GM06990 (cell line): Measurements from ENCODE around the gene DTNA.

Experiments used
- DNase-seq: peaks from one replicate; pipeline ENCODE4 v3.0.0-alpha.2; 2011; ENCODE audit not compliant: insufficient read length; ENCODE audit errors: extremely low read depth
- H3K27me3 ChIP-seq: replicated peaks from 2 replicates; pipeline ENCODE4 v1.6.0; 2011; ENCODE audit warnings: low read length; ENCODE audit not compliant: control insufficient read depth, insufficient read depth
- H3K36me3 ChIP-seq: 2 replicates; pipeline ENCODE4 v1.5.1; 2011; ENCODE audit warnings: low read length; ENCODE audit not compliant: control insufficient read depth, insufficient read depth
- H3K4me3 ChIP-seq: replicated peaks from 2 replicates; pipeline ENCODE4 v1.5.1; 2011; ENCODE audit warnings: low read depth, mild to moderate bottlenecking, control low read depth, low read length
- CTCF ChIP-seq: IDR thresholded peaks from 2 replicates; pipeline ENCODE4 v1.5.1; 2011; ENCODE audit warnings: low read length, control low read depth, mild to moderate bottlenecking, inconsistent platforms; ENCODE audit not compliant: insufficient read depth, poor library complexity, severe bottlenecking

Gene DTNA

GRCh38 chr18:34702814-34703213, 7.3 kb upstream of the DTNA start:
- no peaks in the 10 kb centered on the region for H3K27me3 ChIP-seq

GRCh38 chr18:34704074-34704473, 6.0 kb upstream of the DTNA start:
- H3K27me3 ChIP-seq = no peaks in the 10 kb centered on the region
- H3K36me3 ChIP-seq = no peaks in the 10 kb centered on the region
- no peak for TF ChIP-seq CTCF
- H3K4me3 ChIP-seq = no peak overlapping the region
- no peak for DNase-seq

More at GRCh38 chr18:34702814-34703213, 7.3 kb upstream of the DTNA start:
- H3K4me3 ChIP-seq = no peak overlapping the region
- no peaks in the 10 kb centered on the region for H3K36me3 ChIP-seq
- DNase-seq = no peak
- no peak for TF ChIP-seq CTCF

GRCh38 chr18:34704823-34705222, 5.3 kb upstream of the DTNA start:
- Histone ChIP-seq H3K27me3 (no peaks in the 10 kb centered on the region), H3K36me3 (no peaks in the 10 kb centered on the region), H3K4me3 (no peak overlapping the region)
- TF ChIP-seq CTCF = no peak
- no peak for DNase-seq

- Histone ChIP-seq H3K4me3 (no peak overlapping the region), H3K27me3 (no peaks in the 10 kb centered on the region), H3K36me3 (no peaks in the 10 kb centered on the region)
- TF ChIP-seq CTCF = no peak
- no peak for DNase-seq
These were observed 2.4 kb upstream of the DTNA start for GRCh38 chr18:34707670-34708069.

- Histone ChIP-seq H3K36me3 (no peaks in the 10 kb centered on the region), H3K4me3 (no peak overlapping the region), H3K27me3 (no peaks in the 10 kb centered on the region)
- no peak for DNase-seq
- no peak for TF ChIP-seq CTCF
These were observed 994 bp upstream of the DTNA start for GRCh38 chr18:34709104-34709503.

- no peak overlapping the region for H3K4me3 ChIP-seq
- H3K36me3 ChIP-seq = no peaks in the 10 kb centered on the region
- no peak for TF ChIP-seq CTCF
- DNase-seq = no peak
- no peaks in the 10 kb centered on the region for H3K27me3 ChIP-seq
These were observed 388 bp downstream of the DTNA start for GRCh38 chr18:34710458-34710914.
